GM12865 (cell line): Measurements from ENCODE around the gene ARL3.
"Not testable (repeated sequence)": the region's sequence is repeated elsewhere in the genome, so short reads cannot be mapped to it uniquely, and the experiment has no call there.

ENCODE experiments used
- DNase-seq: peaks from one replicate; pipeline ENCODE4 v3.0.0; 2010; ENCODE audit warnings: low read depth
- H3K4me3 ChIP-seq: 2 replicates; pipeline ENCODE4 v1.5.1; 2011; ENCODE audit warnings: mild to moderate bottlenecking, low read depth, low read length, control low read depth
- CTCF ChIP-seq: IDR thresholded peaks from 2 replicates; pipeline ENCODE4 v1.5.1; 2011; ENCODE audit warnings: low read length, control low read depth, low read depth, inconsistent platforms; ENCODE audit not compliant: insufficient read depth; ENCODE audit errors: missing control alignments

ARL3 gene

GRCh38 chr10:102713814-102714620 lies at the start of gene ARL3:
TSS of gene ARL3 (minus strand) at chr10:102714397. CDS start at chr10:102714275, 122 bp downstream.
- peak within 1 kb of the TSS; percentile 86 for H3K4me3 ChIP-seq
- DNase-seq: peak; percentile 99
- peak; percentile 63 for TF ChIP-seq CTCF

GRCh38 chr10:102763037-102763607 lies 48.9 kb upstream of the ARL3 start:
- TF ChIP-seq CTCF: no peak
- no peak for DNase-seq
- no peak overlapping the region for H3K4me3 ChIP-seq

- no peak for DNase-seq
- no peak for TF ChIP-seq CTCF
- H3K4me3 ChIP-seq: no peak overlapping the region
Measured at GRCh38 chr10:102762401-102763015, 48.3 kb upstream of the ARL3 start.

- H3K4me3 ChIP-seq: no peak overlapping the region
- DNase-seq: no peak
- no peak for TF ChIP-seq CTCF
Measured at GRCh38 chr10:102761981-102762380, 47.8 kb upstream of the ARL3 start.

GRCh38 chr10:102759497-102760210 lies 45.5 kb upstream of the ARL3 start:
- no peak for TF ChIP-seq CTCF
- no peak overlapping the region for H3K4me3 ChIP-seq
- no peak for DNase-seq

- DNase-seq, H3K4me3 ChIP-seq: not testable (repeated sequence)
Measured at GRCh38 chr10:102758933-102759262, 44.7 kb upstream of the ARL3 start.
